ENCODE data around the gene CDK5RAP1. TPM values are rescaled to one million over a fixed set of nuclear protein-coding genes. Genes with fewer than 3 reads are reported as not detected.
"Not testable (repeated sequence)": the region's sequence is repeated elsewhere in the genome, so short reads cannot be mapped to it uniquely, and the experiment has no call there.

Gene CDK5RAP1
- total and polyA plus RNA-seq, 7 donors, result 12.0 to 30.0 (median 20.6) TPM

GRCh38 chr20:33399924-33400323 lies 1.4 kb downstream of the CDK5RAP1 start:
- Histone ChIP-seq H3K27ac (no peak overlapping the region), H3K4me1 (peaks cover 0 to 37% (median 26%) of the 10 kb centered on the region in 4 donors), H3K36me3 (peaks cover 0 to 16% (median 0%) of the 10 kb centered on the region in 4 donors), H3K4me3 (peak overlapping the region in 1 of 4 donors; percentile 92), H3K9me3 (no peaks in the 10 kb centered on the region), H3K27me3 (no peaks in the 10 kb centered on the region)
- intact Hi-C loops (cut with DNase I), result loop anchor here (5.0 kb wide), 2 partner anchors 42 to 267 kb away; partner anchors contain the start of genes ACTL10 and SNTA1
- DNase-seq, result no peak
- 68 to 75% methylated on average over 6 of the region's 6 CpGs for WGBS, 2 donors
- TF ChIP-seq EP300 (IDR thresholded peaks at IDR 0.05) (no peak), POLR2A (IDR thresholded peaks at IDR 0.05) (no peak), POLR2AphosphoS5 (IDR thresholded peaks at IDR 0.05) (no peak), CTCF (IDR thresholded peaks at IDR 0.05) (no peak)

DNA sequence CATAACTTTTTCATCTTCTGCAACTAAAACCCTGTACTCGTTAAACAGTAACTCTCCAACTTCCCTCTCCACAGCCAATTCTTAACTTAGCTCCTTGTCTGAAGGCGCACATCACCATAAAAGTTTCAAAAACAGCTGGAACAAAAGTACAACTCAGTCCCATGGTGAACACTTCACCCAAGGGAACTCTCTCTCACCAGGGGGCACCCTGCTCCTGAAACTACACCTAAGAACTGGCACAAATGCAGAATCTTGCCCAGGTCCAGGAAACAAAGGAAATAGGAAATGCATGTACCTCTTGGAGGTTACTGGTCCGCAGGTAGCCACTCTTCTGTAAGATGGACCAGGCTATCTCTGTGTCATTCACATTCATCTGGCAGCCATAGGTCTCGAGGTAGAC lies 6.6 kb downstream of the CDK5RAP1 start:
- Histone ChIP-seq H3K9me3 (no peaks in the 10 kb centered on the region), H3K27ac (no peak overlapping the region)

GRCh38 chr20:33393609-33394008 lies 7.7 kb downstream of the CDK5RAP1 start:
- no peak overlapping the region for H3K4me3 ChIP-seq
- peaks cover 7 to 70% (median 23%) of the 10 kb centered on the region in 4 donors for H3K36me3 ChIP-seq
- peaks cover 0 to 3% (median 0%) of the 10 kb centered on the region in 4 donors for H3K4me1 ChIP-seq
- no peak overlapping the region for H3K27ac ChIP-seq
- intact Hi-C loops (cut with DNase I), result no loop called here
- 94% methylated on average over 4 of the region's 4 CpGs for WGBS, 2 donors
- no peaks in the 10 kb centered on the region for H3K9me3 ChIP-seq
- TF ChIP-seq POLR2AphosphoS5 (IDR thresholded peaks at IDR 0.05) (no peak), POLR2A (IDR thresholded peaks at IDR 0.05) (no peak), EP300 (IDR thresholded peaks at IDR 0.05) (no peak), CTCF (IDR thresholded peaks at IDR 0.05) (no peak)
- no peak for DNase-seq
- H3K27me3 ChIP-seq, result no peaks in the 10 kb centered on the region

More for the DNA sequence above, 6.6 kb downstream of the CDK5RAP1 start:
- intact Hi-C loops (cut with DNase I), result no loop called here
- H3K27me3 ChIP-seq, result no peaks in the 10 kb centered on the region
- peaks cover 0 to 13% (median 5%) of the 10 kb centered on the region in 4 donors for H3K4me1 ChIP-seq
- H3K4me3 ChIP-seq, result no peak overlapping the region
- WGBS, 2 donors, result 76 to 90% methylated on average over 4 of the region's 4 CpGs
- TF ChIP-seq CTCF (IDR thresholded peaks at IDR 0.05) (no peak), POLR2AphosphoS5 (IDR thresholded peaks at IDR 0.05) (no peak), EP300 (IDR thresholded peaks at IDR 0.05) (no peak), POLR2A (IDR thresholded peaks at IDR 0.05) (no peak)
- peaks cover 7 to 65% (median 23%) of the 10 kb centered on the region in 4 donors for H3K36me3 ChIP-seq
- DNase-seq, result no peak

GRCh38 chr20:33391722-33392415 lies 9.4 kb downstream of the CDK5RAP1 start:
- Histone ChIP-seq H3K9me3 (no peaks in the 10 kb centered on the region), H3K27ac (no peak overlapping the region), H3K27me3 (no peaks in the 10 kb centered on the region), H3K4me3 (no peak overlapping the region), H3K4me1 (no peaks in the 10 kb centered on the region), H3K36me3 (peaks cover 7 to 82% (median 26%) of the 10 kb centered on the region in 4 donors)
- no peak for DNase-seq
- intact Hi-C loops (cut with DNase I), result no loop called here
- 77 to 92% methylated on average over 9 of the region's 9 CpGs for WGBS, 2 donors
- no peak for TF ChIP-seq POLR2A (IDR thresholded peaks at IDR 0.05)
- no peak for TF ChIP-seq POLR2AphosphoS5 (IDR thresholded peaks at IDR 0.05)
- TF ChIP-seq CTCF (IDR thresholded peaks at IDR 0.05), result no peak
- no peak for TF ChIP-seq EP300 (IDR thresholded peaks at IDR 0.05)

DNA sequence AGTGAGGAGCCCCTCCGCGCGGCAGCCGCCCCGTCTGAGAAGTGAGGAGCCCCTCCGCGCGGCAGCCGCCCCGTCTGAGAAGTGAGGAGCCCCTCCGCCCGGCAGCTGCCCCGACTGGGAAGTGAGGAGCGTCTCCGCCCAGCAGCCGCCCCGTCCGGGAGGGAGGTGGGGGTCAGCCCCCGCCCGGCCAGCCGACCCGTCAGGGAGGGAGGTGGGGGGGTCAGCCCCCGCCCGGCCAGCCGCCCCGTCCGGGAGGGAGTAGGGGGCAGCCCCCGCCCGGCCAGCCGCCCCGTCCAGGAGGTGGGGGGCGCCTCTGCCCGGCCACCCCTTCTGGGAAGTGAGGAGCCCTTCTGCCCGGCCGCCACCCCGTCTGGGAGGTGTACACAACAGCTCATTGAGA lies 12.0 kb downstream of the CDK5RAP1 start:
- H3K27ac ChIP-seq; H3K4me1 ChIP-seq; H3K27me3 ChIP-seq; H3K4me3 ChIP-seq; DNase-seq; intact Hi-C loops (cut with DNase I); H3K9me3 ChIP-seq: not testable (repeated sequence)
- WGBS, 2 donors, result 97 to 98% methylated on average over 36 of the region's 36 CpGs
- peaks cover 11 to 87% (median 47%) of the 10 kb centered on the region in 4 donors for H3K36me3 ChIP-seq

Measured in sigmoid colon (tissue), 7 donors.